PC-3 (cell line): ENCODE data around the gene PPT2. TPM values are rescaled to one million over a fixed set of nuclear protein-coding genes. Genes with fewer than 3 reads are reported as not detected.

Experiments used
- ATAC-seq: fragments of 200-7000 bp; cut with Tn5 transposase; 2 replicates; pipeline ENCODE4 v1.9.1; 2020; ENCODE audit warnings: mild to moderate bottlenecking, moderate library complexity
- BruUV-seq: library from RNA; stranded (reverse); fragments of 400-500 nt; replicated peaks from 2 replicates; lab custom pipeline; 2021; lab: Mats Ljungman, UMichigan
- CTCF ChIA-PET: fragments of 300-600 bp; sonication (Branson Sonifier 250); formaldehyde crosslinking; loops from one replicate; lab custom pipeline; 2022; ENCODE audit warnings: antibody characterized with exemption; lab: Charles Lee
- POLR2A ChIA-PET: fragments of 300-600 bp; sonication (Branson Sonifier 250); formaldehyde crosslinking; loops from one replicate; lab custom pipeline; 2022; ENCODE audit warnings: antibody characterized with exemption; ENCODE audit not compliant: unreplicated experiment; lab: Charles Lee
- DNase-seq: peaks from one replicate; pipeline ENCODE4 v3.0.0-alpha.2; 2015
- H2AFZ ChIP-seq: fragments of 300-600 bp; sonication (generic); 2 replicates; pipeline ENCODE4 v1.6.0; 2016; ENCODE audit warnings: antibody characterized with exemption, low read length
- H3F3A ChIP-seq: fragments of 300-600 bp; sonication (generic); one replicate; pipeline ENCODE4 v1.6.0; 2017; ENCODE audit warnings: antibody characterized with exemption, low read length, control low read depth, mild to moderate bottlenecking; ENCODE audit not compliant: unreplicated experiment
- H3K27ac ChIP-seq: fragments of 300-600 bp; sonication (generic); 2 replicates; pipeline ENCODE4 v1.5.1; 2016; ENCODE audit warnings: mild to moderate bottlenecking, low read length
- H3K27me3 ChIP-seq: fragments of 300-600 bp; sonication (generic); 2 replicates; pipeline ENCODE4 v1.6.1; 2016; ENCODE audit warnings: low read length, mixed read lengths
- H3K36me3 ChIP-seq: fragments of 300-600 bp; sonication (generic); 2 replicates; pipeline ENCODE4 v1.6.1; 2016; ENCODE audit warnings: low read depth, mixed run types, low read length, mixed read lengths
- H3K4me1 ChIP-seq: fragments of 300-600 bp; sonication (generic); 2 replicates; pipeline ENCODE4 v1.5.1; 2016; ENCODE audit warnings: low read length; ENCODE audit not compliant: insufficient read depth
- H3K4me2 ChIP-seq: fragments of 300-600 bp; sonication (generic); 2 replicates; pipeline ENCODE4 v1.6.0; 2016; ENCODE audit warnings: low read length
- H3K4me3 ChIP-seq: fragments of 300-600 bp; sonication (generic); 2 replicates; pipeline ENCODE4 v1.5.1; 2016; ENCODE audit warnings: mild to moderate bottlenecking, low read length, mixed read lengths
- H3K79me2 ChIP-seq: fragments of 300-600 bp; sonication (generic); 2 replicates; pipeline ENCODE4 v1.6.1; 2017; ENCODE audit warnings: low read length, mixed read lengths
- H3K9ac ChIP-seq: fragments of 300-600 bp; sonication (generic); 2 replicates; pipeline ENCODE4 v1.6.0; 2016; ENCODE audit warnings: mild to moderate bottlenecking, low read length
- H3K9me2 ChIP-seq: fragments of 300-600 bp; sonication (generic); replicated peaks from 2 replicates; pipeline ENCODE4 v1.6.1; 2016; ENCODE audit warnings: mixed run types, low read length, mixed read lengths
- H3K9me3 ChIP-seq: fragments of 300-600 bp; sonication (generic); 2 replicates; pipeline ENCODE4 v1.6.1; 2016; ENCODE audit warnings: low read length, mixed read lengths
- H4K20me1 ChIP-seq: fragments of 300-600 bp; sonication (generic); 2 replicates; pipeline ENCODE4 v1.6.1; 2016; ENCODE audit warnings: low read length, mixed read lengths
- CTCF ChIP-seq: fragments of 300-600 bp; sonication (generic); conservative IDR thresholded peaks from 2 replicates; pipeline ENCODE4 v1.5.1; 2017; ENCODE audit warnings: antibody characterized with exemption, low read depth, mild to moderate bottlenecking, low read length
- EZH2 ChIP-seq: fragments of 300-600 bp; sonication (generic); IDR thresholded peaks from one replicate; pipeline ENCODE4 v1.6.1; 2017; ENCODE audit warnings: antibody characterized with exemption, mild to moderate bottlenecking, low read length; ENCODE audit not compliant: unreplicated experiment
- EZH2phosphoT487 ChIP-seq: fragments of 300-600 bp; sonication (generic); IDR thresholded peaks from 2 replicates; pipeline ENCODE4 v1.6.1; 2018; ENCODE audit warnings: mild to moderate bottlenecking, antibody characterized with exemption, low read length, borderline replicate concordance
- intact Hi-C: fragments of 100-400 bp; cut with micrococcal nuclease; formaldehyde crosslinking; loops from 2 replicates; pipeline ENCODE4 v1.9.0; 2023
- total RNA-seq: library from RNA; depleted of rRNA; stranded (reverse); fragments of >200 nt; gene quantifications from 2 replicates; pipeline ENCODE4 v1.2.3, GENCODE V29; 2014

The PPT2 gene
- total RNA-seq, 1 experiment from 2014 or later, result 30.8 TPM

- intact Hi-C loops, result loop anchor here (5.0 kb wide), 1 partner anchor 220 kb away; the partner anchor contains the start of genes NELFE and SKIC2
- Histone ChIP-seq H3K9ac (peak overlapping the region; percentile 81), H3K36me3 (peaks cover 5% of the 10 kb centered on the region), H3K4me3 (peak overlapping the region; percentile 94), H3K9me3 (no peaks in the 10 kb centered on the region), H3K4me1 (peaks cover 33% of the 10 kb centered on the region), H3K9me2 (no peaks in the 10 kb centered on the region), H4K20me1 (no peaks in the 10 kb centered on the region), H3K27me3 (no peaks in the 10 kb centered on the region), H3K4me2 (peak overlapping the region; percentile 93), H2AFZ (peak overlapping the region; percentile 95), H3K27ac (peak overlapping the region; percentile 83), H3K79me2 (peaks cover 33% of the 10 kb centered on the region), H3F3A (no peaks in the 10 kb centered on the region)
- DNase-seq (no peak), ATAC-seq (peak; percentile 6)
- CTCF ChIA-PET, result interaction anchor here (0.5 to 1.1 kb wide), 2 partner anchors 18 to 63 kb away, joined by 4 to 9 read pairs; no protein-coding TSS in a partner anchor
- POLR2A ChIA-PET, result interaction anchor here (0.6 to 1.0 kb wide), 2 partner anchors 19 to 84 kb away, joined by 3 read pairs; no protein-coding TSS in a partner anchor
- TF ChIP-seq EZH2phosphoT487 (no peak), EZH2 (no peak), CTCF (no peak)
- BruUV-seq, result TSS peak; percentile 71
Measured at GRCh38 chr6:32177183-32177787, 23.3 kb downstream of the PPT2 start.

DNA sequence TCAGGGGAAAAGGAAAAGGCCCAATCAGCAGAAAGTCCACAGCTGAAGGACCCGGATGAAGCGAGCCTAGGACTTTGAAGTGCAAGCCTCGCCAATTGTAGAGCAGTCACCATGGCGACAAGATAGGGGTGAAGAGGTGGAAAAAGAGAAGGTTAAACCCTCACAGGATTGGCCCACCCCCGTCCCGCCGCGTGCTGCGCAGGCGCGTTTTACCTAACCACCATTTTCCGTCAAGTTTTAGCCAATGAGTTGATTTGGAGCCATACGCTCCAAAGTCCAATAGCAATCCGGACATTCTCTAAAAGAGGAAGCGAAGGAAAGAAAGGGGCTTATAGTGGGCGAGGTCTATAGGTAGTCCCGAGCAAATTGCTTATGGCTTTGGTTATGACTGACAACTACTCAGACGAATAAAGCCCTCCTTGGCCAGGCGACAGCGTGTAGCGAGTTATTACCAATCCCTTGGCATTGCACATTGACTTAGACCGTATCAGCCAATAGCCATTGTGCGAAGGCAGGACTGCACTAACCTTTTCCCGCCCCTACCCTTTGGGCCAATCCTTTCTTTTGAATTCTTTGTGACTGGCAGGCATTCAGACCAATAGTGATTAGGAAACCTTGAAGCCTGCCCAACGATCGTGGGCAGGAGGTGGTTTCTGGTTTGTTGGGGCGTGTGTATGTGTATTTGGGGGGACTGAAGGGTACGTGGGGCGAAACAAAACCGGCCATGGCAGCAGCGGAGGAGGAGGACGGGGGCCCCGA lies 24.0 kb downstream of the PPT2 start, which contains the start of gene RNF5:
RNF5 (plus strand) TSS at position 618 of the 759 bp plus-strand sequence; CDS start at position 725, 107 bp downstream.
- peak; percentile 86 for ATAC-seq
- H4K20me1 ChIP-seq, result no peaks in the 10 kb centered on the region
- H3K4me2 ChIP-seq, result peak within 1 kb of the TSS; percentile 100
- H3K27me3 ChIP-seq, result no peaks in the 10 kb centered on the region
- CTCF ChIA-PET, result interaction anchor here (1.1 kb wide), 1 partner anchor 18 kb away, joined by 4 read pairs; no protein-coding TSS in a partner anchor
- no peaks in the 10 kb centered on the region for H3K9me2 ChIP-seq
- BruUV-seq, result no TSS peak
- H3K79me2 ChIP-seq, result peaks cover 33% of the 10 kb centered on the region
- intact Hi-C loops, result loop anchor here (1.0 to 5.0 kb wide), 3 partner anchors 17 to 221 kb away; partner anchors contain the start of genes FKBPL, NELFE and SKIC2
- POLR2A ChIA-PET, result interaction anchor here (0.6 to 1.0 kb wide), 2 partner anchors 18 to 85 kb away, joined by 3 read pairs; no protein-coding TSS in a partner anchor
- peak within 1 kb of the TSS; percentile 83 for H3K27ac ChIP-seq
- H3K4me1 ChIP-seq, result peaks cover 33% of the 10 kb centered on the region
- H3K36me3 ChIP-seq, result peaks cover 5% of the 10 kb centered on the region
- no peaks in the 10 kb centered on the region for H3K9me3 ChIP-seq
- peak; percentile 100 for DNase-seq
- H2AFZ ChIP-seq, result peak within 1 kb of the TSS; percentile 95
- no peaks in the 10 kb centered on the region for H3F3A ChIP-seq
- H3K9ac ChIP-seq, result peak within 1 kb of the TSS; percentile 86
- TF ChIP-seq EZH2phosphoT487 (no peak), CTCF (no peak), EZH2 (no peak)
- H3K4me3 ChIP-seq, result peak within 1 kb of the TSS; percentile 94
